Lung microvascular endothelial cell (primary cell): ENCODE measurements around the gene ATP6V1F. TPM values are rescaled to one million over a fixed set of nuclear protein-coding genes. Genes with fewer than 3 reads are reported as not detected.

Experiments used
- total RNA-seq: library from RNA; depleted of rRNA; stranded (reverse); fragments of >200 nt; gene quantifications from 2 replicates; pipeline ENCODE4 v1.2.1, GENCODE V29; 2014

Gene ATP6V1F
- total RNA-seq, 1 donor from 2014 or later, result 97.6 TPM

Other genes with a start within 250 kb of the ATP6V1F start
- gene GARIN1A, start 190.6 kb upstream of the ATP6V1F start, total RNA-seq, result 0.20 and 0.22 TPM in 2 replicates
- 227 and 242 TPM in 2 replicates for gene CALU, start 123.5 kb upstream of the ATP6V1F start, total RNA-seq
- gene OPN1SW, start 87.1 kb upstream of the ATP6V1F start, total RNA-seq, result not detected in 2 replicates
- 0.99 and 1.1 TPM in 2 replicates for gene CCDC136, start 70.9 kb upstream of the ATP6V1F start, total RNA-seq
- gene FLNC, start 32.5 kb upstream of the ATP6V1F start, total RNA-seq, result 122 and 131 TPM in 2 replicates
- not detected in 2 replicates for gene KCP, start 47.9 kb downstream of the ATP6V1F start, total RNA-seq
- under 0.01 TPM in 1 of 2 replicates, not detected in the other for gene IRF5, start 75.1 kb downstream of the ATP6V1F start, total RNA-seq
- gene TNPO3, start 192.3 kb downstream of the ATP6V1F start, total RNA-seq, result 39.9 and 40.5 TPM in 2 replicates